HCT116 (cell line): ENCODE measurements around the gene GPATCH8.

Experiments used
- CEBPB ChIP-seq: IDR thresholded peaks from 2 replicates; pipeline ENCODE4 v1.6.1; 2012; ENCODE audit warnings: low read depth
- EZH2 ChIP-seq: fragments of 200-600 bp; sonication (generic); IDR thresholded peaks from 2 replicates; pipeline ENCODE4 v1.6.1; 2017; ENCODE audit warnings: antibody characterized with exemption, mixed run types
- EZH2phosphoT487 ChIP-seq: fragments of 200-600 bp; IDR thresholded peaks from 2 replicates; pipeline ENCODE4 v1.6.1; 2018; ENCODE audit warnings: antibody characterized with exemption, borderline replicate concordance
- MAX ChIP-seq: IDR thresholded peaks from 2 replicates; pipeline ENCODE4 v1.6.1; 2012
- SP1 ChIP-seq: IDR thresholded peaks from 2 replicates; pipeline ENCODE4 v1.6.1; 2012; ENCODE audit warnings: low read depth
- TF ChIP-seq, protein P1 (sequence below), 3 experiments: fragments of 200-600 bp in 1 of 3; sonication (generic) in 1 of 3; IDR thresholded peaks in 2 of 3; conservative IDR thresholded peaks in 1 of 3; 2 replicates each; pipeline ENCODE4 v1.5.1; 2012 to 2017; ENCODE audit warnings: low read depth in 2 of 3, low read length in 2 of 3, antibody characterized with exemption in 1 of 3, borderline replicate concordance in 1 of 3, control low read depth in 1 of 3, mild to moderate bottlenecking in 1 of 3, mixed read lengths in 1 of 3, mixed run types in 1 of 3, moderate library complexity in 1 of 3; ENCODE audit not compliant: insufficient read depth in 1 of 3
- TF ChIP-seq, protein P2 (sequence below): IDR thresholded peaks from 2 replicates; pipeline ENCODE4 v1.6.1; 2011; ENCODE audit warnings: mild to moderate bottlenecking, low read length, moderate library complexity; ENCODE audit not compliant: insufficient replicate concordance; ENCODE audit errors: extremely low read depth

DNA sequence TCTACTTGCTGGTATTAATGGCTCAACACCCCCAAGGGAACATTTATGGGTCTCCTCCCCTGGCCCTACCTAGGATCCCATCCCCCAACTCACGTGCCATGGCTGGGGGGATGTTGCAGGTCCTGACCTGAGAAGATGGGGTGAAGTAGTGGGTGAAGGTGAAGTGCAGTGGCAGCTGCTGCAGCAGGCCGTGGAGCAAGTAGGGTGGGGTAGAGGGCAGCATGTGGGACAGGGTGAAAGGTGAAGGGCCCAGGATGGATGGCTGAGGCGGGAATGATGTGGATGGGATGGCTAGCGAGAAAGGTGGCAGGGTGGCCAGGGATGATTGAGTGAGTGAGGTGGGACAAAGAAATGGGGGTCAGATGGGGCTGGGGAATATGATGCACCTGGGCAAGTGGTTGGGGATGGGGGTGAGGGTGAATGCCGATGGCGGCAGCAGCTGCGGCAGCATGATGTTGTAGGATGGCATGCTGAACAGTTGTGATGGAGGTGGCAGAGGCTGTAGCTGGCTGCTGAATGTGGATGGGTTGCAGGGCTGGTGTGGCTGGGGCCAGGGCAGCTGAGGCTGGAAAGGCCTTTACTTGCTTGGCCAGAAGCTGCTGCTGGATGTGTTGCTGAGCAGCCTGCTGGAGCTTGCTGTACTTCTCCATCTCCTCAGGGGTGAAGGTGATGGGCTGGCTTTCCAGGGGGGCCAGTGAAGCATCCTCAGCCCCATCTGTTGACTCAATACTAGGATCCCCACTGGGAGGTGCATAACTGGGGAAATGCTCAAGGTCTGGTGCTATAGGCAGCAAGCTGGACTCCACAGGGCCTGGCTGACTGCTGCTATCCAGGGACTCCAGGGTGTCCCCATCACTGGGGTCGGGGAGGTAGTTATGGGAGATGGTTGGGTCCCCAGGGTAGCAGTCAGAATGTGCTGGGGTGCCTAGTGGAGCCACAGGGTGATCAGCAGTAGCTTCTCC lies 105.4 kb downstream of the GPATCH8 start:
- no peak for TF ChIP-seq CEBPB
- TF ChIP-seq SP1: no peak
- TF ChIP-seq, protein P1, sequence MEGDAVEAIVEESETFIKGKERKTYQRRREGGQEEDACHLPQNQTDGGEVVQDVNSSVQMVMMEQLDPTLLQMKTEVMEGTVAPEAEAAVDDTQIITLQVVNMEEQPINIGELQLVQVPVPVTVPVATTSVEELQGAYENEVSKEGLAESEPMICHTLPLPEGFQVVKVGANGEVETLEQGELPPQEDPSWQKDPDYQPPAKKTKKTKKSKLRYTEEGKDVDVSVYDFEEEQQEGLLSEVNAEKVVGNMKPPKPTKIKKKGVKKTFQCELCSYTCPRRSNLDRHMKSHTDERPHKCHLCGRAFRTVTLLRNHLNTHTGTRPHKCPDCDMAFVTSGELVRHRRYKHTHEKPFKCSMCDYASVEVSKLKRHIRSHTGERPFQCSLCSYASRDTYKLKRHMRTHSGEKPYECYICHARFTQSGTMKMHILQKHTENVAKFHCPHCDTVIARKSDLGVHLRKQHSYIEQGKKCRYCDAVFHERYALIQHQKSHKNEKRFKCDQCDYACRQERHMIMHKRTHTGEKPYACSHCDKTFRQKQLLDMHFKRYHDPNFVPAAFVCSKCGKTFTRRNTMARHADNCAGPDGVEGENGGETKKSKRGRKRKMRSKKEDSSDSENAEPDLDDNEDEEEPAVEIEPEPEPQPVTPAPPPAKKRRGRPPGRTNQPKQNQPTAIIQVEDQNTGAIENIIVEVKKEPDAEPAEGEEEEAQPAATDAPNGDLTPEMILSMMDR (IDR thresholded peaks at IDR 0.05 in 2 of 3, conservative IDR thresholded peaks at IDR 0.05 in 1 of 3; ENCODE audit: borderline replicate concordance in 1 of 3, insufficient read depth in 1 of 3, low read depth in 2 of 3, low read length in 2 of 3): no peak
- no peak for TF ChIP-seq MAX
- TF ChIP-seq EZH2: no peak
- TF ChIP-seq EZH2phosphoT487: no peak
- TF ChIP-seq, protein P2, sequence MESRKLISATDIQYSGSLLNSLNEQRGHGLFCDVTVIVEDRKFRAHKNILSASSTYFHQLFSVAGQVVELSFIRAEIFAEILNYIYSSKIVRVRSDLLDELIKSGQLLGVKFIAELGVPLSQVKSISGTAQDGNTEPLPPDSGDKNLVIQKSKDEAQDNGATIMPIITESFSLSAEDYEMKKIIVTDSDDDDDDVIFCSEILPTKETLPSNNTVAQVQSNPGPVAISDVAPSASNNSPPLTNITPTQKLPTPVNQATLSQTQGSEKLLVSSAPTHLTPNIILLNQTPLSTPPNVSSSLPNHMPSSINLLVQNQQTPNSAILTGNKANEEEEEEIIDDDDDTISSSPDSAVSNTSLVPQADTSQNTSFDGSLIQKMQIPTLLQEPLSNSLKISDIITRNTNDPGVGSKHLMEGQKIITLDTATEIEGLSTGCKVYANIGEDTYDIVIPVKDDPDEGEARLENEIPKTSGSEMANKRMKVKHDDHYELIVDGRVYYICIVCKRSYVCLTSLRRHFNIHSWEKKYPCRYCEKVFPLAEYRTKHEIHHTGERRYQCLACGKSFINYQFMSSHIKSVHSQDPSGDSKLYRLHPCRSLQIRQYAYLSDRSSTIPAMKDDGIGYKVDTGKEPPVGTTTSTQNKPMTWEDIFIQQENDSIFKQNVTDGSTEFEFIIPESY: no peak
